ENCODE measurements around the gene CDC14B.
A peak's percentile ranks its signal among the peaks of the same experiment; 100 is the strongest.

The CDC14B gene

GRCh38 chr9:96458226-96458625 is 161.4 kb downstream of the CDC14B start:
- no peak for TF ChIP-seq CTCF (conservative IDR thresholded peaks at IDR 0.05; ENCODE audit: low read depth)
- no peak for DNase-seq (ENCODE audit: low spot score)
- ChIA-PET CTCF (interaction anchor here (0.9 kb wide), 1 partner anchor 16 kb away, joined by 5 read pairs; no protein-coding TSS in a partner anchor), POLR2A (ENCODE audit: low non-redundant PET) (no interaction called here)
- no peak overlapping the region for H3K27ac ChIP-seq

- ChIA-PET POLR2A (ENCODE audit: low non-redundant PET) (no interaction called here), CTCF (interaction anchor here (0.9 kb wide), 1 partner anchor 15 kb away, joined by 5 read pairs; no protein-coding TSS in a partner anchor)
- no peak overlapping the region for H3K27ac ChIP-seq
- no peak for TF ChIP-seq CTCF (conservative IDR thresholded peaks at IDR 0.05; ENCODE audit: low read depth)
- DNase-seq (ENCODE audit: low spot score) = no peak
Observed at GRCh38 chr9:96457266-96457665, 162.4 kb downstream of the CDC14B start.

- DNase-seq (ENCODE audit: low spot score) = peak; percentile 73
- no peak overlapping the region for H3K27ac ChIP-seq
- CTCF ChIA-PET = no interaction called here
- POLR2A ChIA-PET (ENCODE audit: low non-redundant PET) = no interaction called here
- TF ChIP-seq CTCF (conservative IDR thresholded peaks at IDR 0.05; ENCODE audit: low read depth) = peak; percentile 90
Observed at GRCh38 chr9:96453625-96454024, 166.0 kb downstream of the CDC14B start.

GRCh38 chr9:96450613-96451528 is 168.8 kb downstream of the CDC14B start:
- POLR2A ChIA-PET (ENCODE audit: low non-redundant PET) = no interaction called here
- TF ChIP-seq CTCF (conservative IDR thresholded peaks at IDR 0.05; ENCODE audit: low read depth) = no peak
- CTCF ChIA-PET = interaction anchor here (0.6 to 1.2 kb wide), 2 partner anchors 27 to 216 kb away, joined by 3 to 4 read pairs; no protein-coding TSS in a partner anchor
- peak; percentile 63 for DNase-seq (ENCODE audit: low spot score)
- H3K27ac ChIP-seq = peak overlapping the region; percentile 67

Data from RWPE1 (cell line).